Thyroid gland (tissue), 4 donors: ENCODE measurements around the gene RNF217.

Experiments used
- CTCF ChIP-seq, 6 experiments: fragments of 200-600 bp in 3 of 6; fragments of 450-650 bp in 3 of 6; sonication (generic) in 3 of 6; IDR thresholded peaks; one replicate each; pipeline ENCODE4 v1.5.1; 2016 to 2019; ENCODE audit warnings: antibody characterized with exemption in 6 of 6, mild to moderate bottlenecking in 2 of 6, inconsistent platforms in 1 of 6, moderate library complexity in 1 of 6
- POLR2A ChIP-seq, 2 donors: fragments of 450-650 bp; IDR thresholded peaks; one replicate each; pipeline ENCODE4 v1.6.1; 2017; ENCODE audit warnings: antibody characterized with exemption in 2 of 2, mild to moderate bottlenecking in 2 of 2, moderate library complexity in 1 of 2

- no peak for TF ChIP-seq CTCF (IDR thresholded peaks at IDR 0.05)
- TF ChIP-seq POLR2A (IDR thresholded peaks at IDR 0.05) = no peak
Measured at GRCh38 chr6:125038925-125039324, 76.7 kb downstream of the RNF217 start.
